K562 (cell line): ENCODE results near the gene NLRP10. TPM values are rescaled to one million over a fixed set of nuclear protein-coding genes. Genes with fewer than 3 reads are reported as not detected.

Experiments
- ATAC-seq: fragments of 200-7000 bp; cut with Tn5 transposase; 3 replicates; pipeline ENCODE4 v1.9.1; 2020; ENCODE audit warnings: moderate library complexity
- BruUV-seq: library from RNA; stranded (reverse); fragments of 400-500 nt; replicated peaks from 2 replicates; lab custom pipeline; 2021; lab: Mats Ljungman, UMichigan
- CTCF ChIA-PET: fragments of 300-600 bp; formaldehyde crosslinking; extraction: SDS; loops from one replicate; lab custom pipeline; 2021; ENCODE audit warnings: low intra/inter-chr PET ratio; lab: Yijun Ruan, JAX
- POLR2A ChIA-PET: fragments of 300-600, 350-650 bp; sonication (Branson Sonifier 250); formaldehyde crosslinking; extraction: SDS; loops from one replicate; lab custom pipeline; 2021; ENCODE audit warnings: antibody characterized with exemption, inconsistent platforms; lab: Yijun Ruan, JAX
- DNase-seq, 4 experiments: peaks; one replicate each; pipeline versions ENCODE4 v3.0.0 to v3.0.0-alpha.2; 2011 to 2018; ENCODE audit warnings: low spot score in 3 of 4, mixed read lengths in 3 of 4; ENCODE audit errors: extremely low read depth in 1 of 4
- FAIRE-seq: peaks from 2 replicates; lab custom pipeline; 2011; peaks lifted over from hg19 to GRCh38; lab: Jason Lieb, UNC
- H2AFZ ChIP-seq: 2 replicates; pipeline ENCODE4 v1.6.0; 2011; ENCODE audit warnings: low read depth, low read length, control low read depth, inconsistent platforms
- H3K27ac ChIP-seq: fragments of 200-600 bp; 3 replicates; pipeline ENCODE4 v1.8.0; 2011; ENCODE audit warnings: low read depth, mild to moderate bottlenecking, control low read depth, inconsistent platforms, low read length, moderate library complexity, mixed read lengths; ENCODE audit errors: extremely low read depth
- H3K27me3 ChIP-seq, 2 experiments: fragments of 300-600 bp in 1 of 2; 2 replicates in 1 of 2; 3 replicates in 1 of 2; pipeline versions ENCODE4 v1.6.0 to v1.8.0; 2011; ENCODE audit warnings: inconsistent platforms in 2 of 2, low read length in 2 of 2, mild to moderate bottlenecking in 1 of 2, mixed read lengths in 1 of 2, moderate library complexity in 1 of 2; ENCODE audit not compliant: control insufficient read depth in 2 of 2, insufficient read depth in 2 of 2
- H3K36me3 ChIP-seq: fragments of 300-600 bp; 3 replicates; pipeline ENCODE4 v1.8.0; 2011; ENCODE audit warnings: mild to moderate bottlenecking, low read length, inconsistent platforms; ENCODE audit not compliant: control insufficient read depth, insufficient read depth
- H3K4me1 ChIP-seq, 2 experiments: fragments of 200-600 bp in 1 of 2; replicated peaks in 1 of 2; 2 replicates in 1 of 2; 3 replicates in 1 of 2; pipeline versions ENCODE4 v1.5.1 to v1.8.0; 2011; ENCODE audit warnings: inconsistent platforms in 2 of 2, low read length in 2 of 2, mild to moderate bottlenecking in 1 of 2, mixed read lengths in 1 of 2, moderate library complexity in 1 of 2; ENCODE audit not compliant: control insufficient read depth in 2 of 2, insufficient read depth in 2 of 2
- H3K4me2 ChIP-seq: 2 replicates; pipeline ENCODE4 v1.6.1; 2011; ENCODE audit warnings: low read length, control low read depth, inconsistent platforms, mixed read lengths; ENCODE audit not compliant: insufficient read depth
- H3K4me3 ChIP-seq: fragments of 200-600 bp; sonication (generic), shearing (Covaris generic); 2 replicates; pipeline ENCODE4 v1.5.1; 2016; ENCODE audit warnings: control low read depth, inconsistent platforms
- H3K79me2 ChIP-seq: fragments of 200-600 bp; 3 replicates; pipeline ENCODE4 v1.8.0; 2011; ENCODE audit warnings: low read length, inconsistent platforms; ENCODE audit not compliant: control insufficient read depth, insufficient read depth
- H3K9ac ChIP-seq, 2 experiments: 2 replicates each; pipeline versions ENCODE4 v1.6.0 to v1.6.1; 2011; ENCODE audit warnings: low read depth in 2 of 2, low read length in 2 of 2, control low read depth in 1 of 2, inconsistent platforms in 1 of 2, mild to moderate bottlenecking in 1 of 2, mixed read lengths in 1 of 2; ENCODE audit not compliant: insufficient read depth in 1 of 2
- H3K9me1 ChIP-seq: one replicate; pipeline ENCODE4 v1.6.0; 2011; ENCODE audit warnings: inconsistent platforms, mild to moderate bottlenecking, low read length, moderate library complexity; ENCODE audit not compliant: control insufficient read depth, insufficient read depth
- H3K9me3 ChIP-seq: replicated peaks from 2 replicates; pipeline ENCODE4 v1.5.1; 2011; ENCODE audit warnings: low read depth, low read length, inconsistent platforms; ENCODE audit not compliant: control insufficient read depth, insufficient read depth
- H4K20me1 ChIP-seq: replicated peaks from 2 replicates; pipeline ENCODE4 v1.6.1; 2011; ENCODE audit warnings: low read length, inconsistent platforms, mixed read lengths; ENCODE audit not compliant: control insufficient read depth, insufficient read depth
- ADNP ChIP-seq: fragments of 200-800 bp; sonication (Bioruptor generic); IDR thresholded peaks from 2 replicates; pipeline ENCODE4 v1.6.1; 2016; ENCODE audit warnings: missing genetic modification characterization, missing compliant biosample characterization
- AFF4 ChIP-seq: sonication (generic); formaldehyde crosslinking; IDR thresholded peaks from 2 replicates; pipeline ENCODE4 v1.8.0; 2023; ENCODE audit warnings: mild to moderate bottlenecking, missing genetic modification reagents
- E2F8 ChIP-seq: fragments of 450-650 bp; IDR thresholded peaks from 2 replicates; pipeline ENCODE4 v1.7.1; 2018; ENCODE audit warnings: mild to moderate bottlenecking, low read depth; ENCODE audit not compliant: partially characterized antibody
- HMGXB4 ChIP-seq: sonication (generic); formaldehyde crosslinking; IDR thresholded peaks from 2 replicates; pipeline ENCODE4 v1.8.1; 2023; ENCODE audit warnings: mild to moderate bottlenecking, missing genetic modification reagents
- LARP7 ChIP-seq: fragments of 450-650 bp; IDR thresholded peaks from 2 replicates; pipeline ENCODE4 v1.6.1; 2016
- MAFF ChIP-seq: IDR thresholded peaks from 2 replicates; pipeline ENCODE4 v1.6.1; 2012; ENCODE audit warnings: low read length, improper control_type of control experiment
- MECOM ChIP-seq: fragments of 250-450 bp; sonication (Bioruptor Pico); IDR thresholded peaks from 2 replicates; pipeline ENCODE4 v1.8.0; 2022; ENCODE audit warnings: inconsistent platforms
- RFX5 ChIP-seq: IDR thresholded peaks from 2 replicates; pipeline ENCODE4 v1.6.1; 2011; ENCODE audit warnings: low read depth, mild to moderate bottlenecking, improper control_type of control experiment, low read length
- RNF2 ChIP-seq: sonication (generic); IDR thresholded peaks from 2 replicates; pipeline ENCODE4 v1.6.1; 2016
- TBL1XR1 ChIP-seq, 2 experiments: IDR thresholded peaks; 2 replicates each; pipeline ENCODE4 v1.6.1; 2012; ENCODE audit warnings: improper control_type of control experiment in 2 of 2, low read length in 2 of 2, mild to moderate bottlenecking in 1 of 2
- TCF15 ChIP-seq: fragments of 250-450 bp; sonication (Bioruptor Pico); IDR thresholded peaks from 2 replicates; pipeline ENCODE4 v1.8.0; 2022; ENCODE audit warnings: moderate library complexity, mild to moderate bottlenecking, inconsistent platforms
- ZNF239 ChIP-seq: fragments of 250-450 bp; sonication (Bioruptor Pico); IDR thresholded peaks from 2 replicates; pipeline ENCODE4 v1.4.0; 2020; ENCODE audit warnings: mild to moderate bottlenecking
- ZNF511 ChIP-seq: sonication (generic); formaldehyde crosslinking; IDR thresholded peaks from 2 replicates; pipeline ENCODE4 v1.8.0; 2022; ENCODE audit warnings: mild to moderate bottlenecking, missing genetic modification reagents
- WGBS: fragments of 100-300 bp; shearing (Covaris generic); methylation state at CpG from one replicate; pipeline ENCODE4 v1.1.6; 2016; ENCODE audit warnings: low coverage, mixed read lengths; ENCODE audit not compliant: insufficient coverage; ENCODE audit errors: missing lambda C conversion rate; 5-methylcytosine and 5-hydroxymethylcytosine counted together
- in situ Hi-C: fragments of 300-500 bp; cut with MboI; formaldehyde crosslinking; loops from 4 replicates; pipeline ENCODE4 v1.15.0; 2018; ENCODE audit warnings: inconsistent platforms, mixed read lengths
- intact Hi-C: fragments of 100-400 bp; cut with micrococcal nuclease; formaldehyde crosslinking; loops from 2 replicates; pipeline ENCODE4 v1.14.2; 2022
- polyA plus RNA-seq, 8 experiments: library from polyadenylated mRNA; depleted of rRNA in 4 of 8; stranded (reverse) in 5 of 8; unstranded in 3 of 8; fragments of >200 nt; fragmentation: Nextera tagmentation in 2 of 8; fragmentation: Illumina TruSeq in 1 of 8; extraction: Ambion mirVana in 2 of 8; extraction: Trizol in 1 of 8; gene quantifications; 2 replicates each; pipeline versions ENCODE4 v1.2.1 to v1.2.3, GENCODE V29; 2011 to 2014; ENCODE audit warnings: inconsistent platforms in 1 of 8, missing spikeins in 1 of 8
- total RNA-seq, 7 experiments: library from RNA; depleted of rRNA in 6 of 7; stranded (reverse); fragments of >200 nt in 6 of 7; fragmentation: Illumina TruSeq in 2 of 7; extraction: Trizol in 2 of 7; gene quantifications; 2 replicates each; pipeline versions ENCODE4 v1.2.1 to v1.2.3, GENCODE V29; 2011 to 2021; ENCODE audit warnings: low replicate concordance in 1 of 7

Gene NLRP10
- total and polyA plus RNA-seq, 9 of the 15 experiments (the other 6 are each of a cell fraction or from before 2014, with no cell fraction given) = 0.04 to 0.14 (median 0.09) TPM; not detected in 6

GRCh38 chr11:8009856-8010255 is 44.6 kb upstream of the NLRP10 start:
- H3K27ac ChIP-seq = no peak overlapping the region
- in situ Hi-C loops (loop anchor here (5.0 kb wide), 1 partner anchor 87 kb away; no protein-coding TSS in a partner anchor), intact Hi-C loops (no loop called here)
- CTCF ChIA-PET = interaction anchor here (0.7 kb wide), 1 partner anchor 60 kb away, joined by 4 read pairs; no protein-coding TSS in a partner anchor
- no peaks in the 10 kb centered on the region for H3K4me1 ChIP-seq
- H2AFZ ChIP-seq = no peak overlapping the region
- no peaks in the 10 kb centered on the region for H3K36me3 ChIP-seq
- WGBS = 2% methylated on average over 3 of the region's 3 CpGs
- H3K9ac ChIP-seq = no peak overlapping the region
- no peaks in the 10 kb centered on the region for H3K79me2 ChIP-seq
- POLR2A ChIA-PET = interaction anchor here (0.6 to 0.8 kb wide), 2 partner anchors 23 to 47 kb away, joined by 3 read pairs; partner anchors contain the start of gene EIF3F
- H4K20me1 ChIP-seq = 0 out of 2 replicates have a peak, but pooled peaks cover 5% of the 10 kb centered on the region
- BruUV-seq = no TSS peak
- no peak overlapping the region for H3K4me3 ChIP-seq
- FAIRE-seq (no peak), ATAC-seq (no peak), DNase-seq (no peak)
- no peaks in the 10 kb centered on the region for H3K9me1 ChIP-seq
- H3K4me2 ChIP-seq = no peak overlapping the region
- H3K9me3 ChIP-seq = no peaks in the 10 kb centered on the region
- peaks cover 2 to 21% of the 10 kb centered on the region in 2 experiments; a peak in 3 of 5 replicates for H3K27me3 ChIP-seq
- TF ChIP-seq ADNP (tag) = no peak
- TF ChIP-seq TCF15 (CRISPR knock-in tag) = no peak
- no peak for TF ChIP-seq RFX5
- no peak for TF ChIP-seq ZNF239
- no peak for TF ChIP-seq MECOM (CRISPR knock-in tag)
- TF ChIP-seq LARP7 = no peak
- no peak for TF ChIP-seq HMGXB4 (CRISPR knock-in tag)
- TF ChIP-seq RNF2 = no peak
- no peak for TF ChIP-seq ZNF511 (CRISPR knock-in tag)
- no peak for TF ChIP-seq E2F8
- no peak for TF ChIP-seq TBL1XR1 (IDR thresholded peaks at IDR 0.05; ENCODE audit: low read length in 2 of 2)
- TF ChIP-seq AFF4 (CRISPR knock-in tag) = no peak
- TF ChIP-seq MAFF = no peak
